HuH-7.5 (cell line): Measurements from ENCODE around the gene APEX1.
"Not testable (repeated sequence)": the region's sequence is repeated elsewhere in the genome, so short reads cannot be mapped to it uniquely, and the experiment has no call there.

ENCODE experiments used
- DNase-seq: peaks from one replicate; pipeline ENCODE4 v3.0.0; 2011; ENCODE audit warnings: low spot score

The APEX1 gene

DNA sequence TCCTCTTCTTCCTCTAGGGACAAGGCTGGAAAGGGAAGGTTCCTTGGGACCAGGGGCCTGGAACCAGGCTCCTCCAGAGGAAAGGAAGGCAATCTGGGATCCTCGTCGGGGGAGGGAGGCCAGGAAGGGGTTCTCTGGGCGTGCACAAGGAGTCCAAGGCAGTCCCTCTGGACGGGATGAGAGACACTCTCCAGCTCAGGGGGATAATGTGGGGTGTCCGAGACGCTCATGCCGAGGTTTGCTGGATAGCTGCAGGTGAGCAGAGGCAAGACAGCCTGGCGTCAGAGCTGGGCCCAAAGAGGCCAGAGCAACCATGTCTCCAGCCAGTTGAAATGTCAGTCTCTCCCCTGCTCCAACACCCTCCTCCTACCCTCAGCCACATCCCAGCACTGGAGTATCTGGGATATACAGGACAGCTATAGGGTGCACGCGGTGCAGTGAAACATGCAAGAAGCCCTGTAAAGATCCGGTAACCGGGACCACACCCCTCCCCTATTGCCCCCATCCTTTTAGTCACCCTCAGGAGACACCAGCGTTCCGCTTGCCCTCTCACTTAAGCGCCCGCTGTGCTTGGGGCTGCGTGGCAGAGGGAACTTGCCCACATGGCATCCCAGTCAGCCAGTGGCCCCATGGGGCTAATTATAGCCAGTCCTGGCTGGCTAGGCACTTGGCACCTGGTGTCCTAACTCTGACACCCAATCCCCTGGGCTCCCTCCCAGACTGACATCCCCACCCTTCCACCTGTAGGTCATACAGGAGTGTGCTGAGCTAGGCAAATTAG is 19.3 kb upstream of the APEX1 start, which contains the start of gene KLHL33:
Gene KLHL33, minus strand, starts transcription at position 585 of the 781 bp plus-strand sequence. Its CDS starts 355 bp downstream, at position 230.
- DNase-seq: no peak

DNA sequence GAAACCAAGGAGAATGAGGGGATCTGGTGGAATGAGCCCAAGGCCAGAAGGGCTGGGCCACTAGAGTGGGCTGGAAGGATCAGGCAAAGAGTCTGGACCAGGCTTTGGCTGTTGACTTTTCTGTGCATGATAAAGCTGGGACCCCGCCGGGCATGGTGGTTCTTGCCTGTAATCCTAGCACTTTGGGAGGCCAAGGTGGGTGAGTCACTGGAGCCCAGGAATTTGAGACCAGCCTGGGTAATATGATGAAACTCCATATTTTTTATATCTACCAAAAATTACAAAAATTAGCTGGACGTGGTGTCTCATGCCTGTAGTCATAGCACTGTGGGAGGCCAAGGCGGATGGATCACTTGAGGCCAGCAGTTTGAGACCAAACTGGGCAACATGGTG is 18.7 kb upstream of the APEX1 start:
- no peak for DNase-seq

DNA sequence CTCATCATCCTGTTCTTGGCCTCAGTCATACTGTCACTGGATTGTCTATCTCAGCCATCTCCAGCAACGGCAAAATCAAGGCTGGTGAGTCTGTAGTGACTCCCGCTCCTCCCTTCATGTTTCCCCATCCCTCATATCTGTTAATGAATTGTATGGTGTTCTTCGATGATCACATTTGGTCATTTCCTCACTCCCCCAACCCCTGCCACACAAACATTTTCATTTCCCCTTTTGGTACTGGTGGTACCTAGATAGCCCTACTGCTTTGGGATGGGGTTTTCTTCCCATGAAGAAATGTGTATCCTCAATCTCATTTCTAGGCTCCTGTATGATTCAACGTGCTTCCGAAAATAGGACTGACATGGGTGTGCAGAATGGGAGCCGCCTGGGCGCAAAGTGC is 16.4 kb upstream of the APEX1 start:
- no peak for DNase-seq

DNA sequence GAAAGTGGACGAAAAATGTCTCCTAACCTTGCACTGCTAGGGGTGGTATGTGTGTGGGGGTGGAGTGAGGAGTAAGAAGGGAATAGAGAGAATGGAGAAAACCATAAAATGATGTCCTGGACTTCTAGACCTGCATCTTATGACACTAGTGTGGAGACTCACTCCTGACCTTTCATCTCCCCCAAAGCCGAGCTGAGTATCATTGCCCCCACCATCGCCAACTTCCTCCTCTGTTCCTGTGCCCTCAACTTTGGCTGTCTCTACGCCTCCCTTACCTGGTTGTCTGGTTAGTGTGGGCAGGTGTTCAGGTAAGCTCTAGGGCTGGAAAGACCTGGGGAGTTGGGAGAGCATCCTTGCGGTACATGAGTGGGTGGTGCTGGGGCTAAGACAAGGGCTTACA is 14.6 kb upstream of the APEX1 start:
- no peak for DNase-seq

DNA sequence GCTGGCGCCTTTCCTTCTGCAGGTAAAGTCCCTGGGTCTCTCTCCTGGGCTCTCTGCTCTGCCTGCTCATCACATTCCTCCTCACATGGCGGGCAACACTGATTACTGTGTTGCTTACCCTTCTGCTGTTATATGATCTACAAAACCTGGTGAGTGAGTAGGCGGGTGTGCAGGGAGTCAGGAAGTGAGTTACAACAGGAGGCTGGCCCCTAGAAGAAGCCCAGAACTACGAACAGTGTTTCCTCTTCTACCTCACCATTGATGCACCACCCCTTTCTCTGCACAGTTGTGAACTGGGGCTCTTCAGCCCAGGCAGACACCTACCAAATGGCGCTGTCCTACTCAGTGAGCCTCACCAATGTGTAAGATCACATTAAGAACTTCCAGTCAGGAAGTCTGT is 14.1 kb upstream of the APEX1 start:
- DNase-seq: no peak

DNA sequence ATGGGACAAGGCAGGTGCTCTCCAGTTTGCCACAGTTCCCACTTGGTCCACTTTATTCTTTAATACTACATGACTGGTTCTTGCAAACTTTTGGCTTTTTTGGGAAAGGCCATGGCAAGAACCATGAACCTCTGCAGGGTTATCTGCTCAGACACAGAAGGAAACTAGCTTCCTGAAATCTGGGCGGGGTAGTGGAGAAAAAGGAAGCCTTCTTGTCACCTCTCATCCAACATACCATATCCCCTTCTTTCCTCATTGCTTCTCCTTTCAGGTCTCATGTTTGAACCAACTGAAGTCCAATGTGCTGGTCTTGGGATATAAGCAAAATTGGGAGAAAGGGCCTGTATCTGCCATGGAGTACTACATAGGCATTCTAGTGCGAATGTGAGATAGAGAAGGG is 13.6 kb upstream of the APEX1 start:
- no peak for DNase-seq

DNA sequence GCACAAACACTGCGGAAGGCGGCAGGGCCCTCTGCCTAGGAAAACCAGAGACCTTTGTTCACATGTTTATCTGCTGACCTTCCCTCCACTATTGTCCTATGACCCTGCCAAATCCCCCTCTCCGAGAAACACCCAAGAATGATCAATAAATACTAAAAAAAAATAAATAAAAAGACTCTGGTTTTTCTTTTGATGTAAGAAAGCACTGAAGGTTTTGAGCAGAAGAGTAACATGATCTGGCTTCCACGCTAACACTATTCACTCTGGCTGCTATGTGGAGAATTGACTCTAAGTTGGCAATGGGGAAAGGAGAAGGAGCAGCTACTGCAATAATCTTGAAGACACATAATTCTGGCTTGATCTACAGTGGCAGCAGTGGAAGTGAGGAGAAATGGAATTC is 11.4 kb upstream of the APEX1 start:
- DNase-seq: not testable (repeated sequence)

DNA sequence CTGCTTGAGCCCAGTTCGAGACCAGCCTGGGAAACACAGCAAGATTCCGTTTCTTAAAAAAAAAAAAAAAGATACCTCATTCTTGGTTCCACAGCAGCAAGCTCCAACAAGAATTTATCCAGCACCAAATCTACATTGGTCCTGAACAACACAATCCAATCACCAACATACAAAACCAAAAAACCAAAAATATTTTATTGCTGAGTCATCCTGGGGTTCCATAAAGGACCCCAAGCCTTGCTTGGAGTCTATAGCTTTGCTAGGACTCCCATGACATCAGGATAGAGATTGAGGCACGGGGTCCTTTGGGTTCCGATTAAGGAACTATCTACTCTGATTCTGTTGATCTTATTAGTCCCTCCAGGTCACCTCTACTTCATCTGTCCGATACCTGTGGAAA is 8.1 kb upstream of the APEX1 start:
- DNase-seq: no peak

DNA sequence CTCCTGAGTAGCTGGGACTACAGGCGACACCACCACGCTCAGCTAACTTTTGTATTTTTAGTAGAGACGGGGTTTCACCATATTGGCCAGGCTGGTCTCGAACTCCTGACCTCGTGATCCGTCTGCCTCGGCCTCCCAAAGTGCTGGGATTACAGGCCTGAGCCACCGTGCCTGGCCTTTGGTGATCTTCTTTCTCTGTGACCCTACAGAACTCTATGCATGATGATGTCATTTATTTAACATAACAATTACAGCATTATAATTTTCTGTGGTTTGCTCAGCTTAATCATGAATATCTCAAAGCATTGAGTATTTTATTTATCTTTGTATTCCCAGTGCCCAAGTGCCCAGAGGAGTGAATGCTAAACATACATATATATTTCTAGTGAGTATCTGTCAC is 2.2 kb upstream of the APEX1 start:
- DNase-seq: not testable (repeated sequence)

DNA sequence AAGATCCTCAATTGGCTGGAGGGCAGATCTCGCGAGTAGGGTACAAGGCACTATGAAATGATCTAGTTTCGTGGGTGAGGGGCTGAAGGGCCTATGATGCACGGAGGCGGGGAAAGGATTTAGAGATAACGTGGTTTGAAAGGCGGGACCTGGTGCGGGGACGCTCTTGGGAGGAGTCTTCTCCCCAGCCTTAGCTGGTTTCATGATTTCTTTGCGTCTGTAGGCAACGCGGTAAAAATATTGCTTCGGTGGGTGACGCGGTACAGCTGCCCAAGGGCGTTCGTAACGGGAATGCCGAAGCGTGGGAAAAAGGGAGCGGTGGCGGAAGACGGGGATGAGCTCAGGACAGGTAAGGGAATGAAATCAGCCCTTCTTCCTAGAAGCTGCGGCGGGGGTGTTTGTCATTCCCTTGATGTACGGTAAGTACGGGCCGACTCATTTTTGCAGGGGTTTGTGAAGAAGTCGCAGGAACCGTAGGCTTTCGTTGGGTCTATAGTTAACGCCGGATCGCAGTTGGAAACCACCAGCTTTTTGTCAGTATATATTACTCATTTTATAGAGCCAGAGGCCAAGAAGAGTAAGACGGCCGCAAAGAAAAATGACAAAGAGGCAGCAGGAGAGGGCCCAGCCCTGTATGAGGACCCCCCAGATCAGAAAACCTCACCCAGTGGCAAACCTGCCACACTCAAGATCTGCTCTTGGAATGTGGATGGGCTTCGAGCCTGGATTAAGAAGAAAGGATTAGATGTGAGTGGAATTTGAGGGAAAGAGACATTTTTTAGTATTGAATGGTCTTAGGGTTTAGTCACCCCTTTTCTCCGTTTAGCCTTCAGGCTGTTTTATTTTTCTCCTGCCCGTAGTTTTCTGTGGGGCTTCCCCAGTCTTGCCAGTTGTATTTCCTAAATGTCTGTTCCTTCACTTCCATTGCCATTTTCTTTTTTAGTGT is 602 bp downstream of the APEX1 start:
- peak; percentile 70 for DNase-seq

DNA sequence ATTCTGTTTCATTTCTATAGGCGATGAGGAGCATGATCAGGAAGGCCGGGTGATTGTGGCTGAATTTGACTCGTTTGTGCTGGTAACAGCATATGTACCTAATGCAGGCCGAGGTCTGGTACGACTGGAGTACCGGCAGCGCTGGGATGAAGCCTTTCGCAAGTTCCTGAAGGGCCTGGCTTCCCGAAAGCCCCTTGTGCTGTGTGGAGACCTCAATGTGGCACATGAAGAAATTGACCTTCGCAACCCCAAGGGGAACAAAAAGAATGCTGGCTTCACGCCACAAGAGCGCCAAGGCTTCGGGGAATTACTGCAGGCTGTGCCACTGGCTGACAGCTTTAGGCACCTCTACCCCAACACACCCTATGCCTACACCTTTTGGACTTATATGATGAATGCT is 1.9 kb downstream of the APEX1 start:
- DNase-seq: no peak

DNA sequence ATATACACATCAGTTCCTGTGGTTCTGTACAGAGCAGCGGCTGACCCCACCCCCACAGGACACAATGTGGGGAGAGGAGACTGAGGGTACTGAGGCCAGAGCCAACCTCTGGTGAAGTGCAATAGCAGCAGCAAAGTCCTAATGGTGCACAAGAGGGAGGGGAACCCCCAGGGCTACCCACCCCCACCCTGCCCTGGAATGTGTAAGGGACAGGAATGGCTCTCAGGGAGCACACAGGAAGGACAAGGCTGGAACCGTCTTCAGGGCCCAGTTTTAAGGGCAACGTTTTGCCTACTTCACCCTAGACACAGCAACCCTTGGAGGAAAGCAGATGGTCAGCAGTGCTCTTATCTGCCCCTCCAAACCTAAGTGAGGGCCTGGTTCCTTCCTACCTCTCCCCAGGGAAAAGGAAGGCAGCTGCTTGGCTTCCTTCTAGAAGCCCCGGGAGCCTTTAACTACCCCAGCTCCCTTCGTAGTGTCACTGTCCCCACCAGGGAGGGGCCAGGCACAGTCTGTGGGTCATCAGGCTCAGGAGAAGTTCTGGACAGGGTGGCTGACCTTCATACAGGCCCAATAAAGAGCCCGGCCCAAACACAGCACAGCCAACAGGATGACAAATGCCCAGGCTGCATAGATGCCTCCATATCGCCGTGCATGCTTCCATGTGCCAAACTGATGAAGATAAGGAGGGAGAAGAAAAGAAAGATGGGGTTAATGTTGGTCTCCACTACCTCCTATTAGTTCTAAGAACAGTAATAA is 3.2 kb downstream of the APEX1 start:
- DNase-seq: no peak

DNA sequence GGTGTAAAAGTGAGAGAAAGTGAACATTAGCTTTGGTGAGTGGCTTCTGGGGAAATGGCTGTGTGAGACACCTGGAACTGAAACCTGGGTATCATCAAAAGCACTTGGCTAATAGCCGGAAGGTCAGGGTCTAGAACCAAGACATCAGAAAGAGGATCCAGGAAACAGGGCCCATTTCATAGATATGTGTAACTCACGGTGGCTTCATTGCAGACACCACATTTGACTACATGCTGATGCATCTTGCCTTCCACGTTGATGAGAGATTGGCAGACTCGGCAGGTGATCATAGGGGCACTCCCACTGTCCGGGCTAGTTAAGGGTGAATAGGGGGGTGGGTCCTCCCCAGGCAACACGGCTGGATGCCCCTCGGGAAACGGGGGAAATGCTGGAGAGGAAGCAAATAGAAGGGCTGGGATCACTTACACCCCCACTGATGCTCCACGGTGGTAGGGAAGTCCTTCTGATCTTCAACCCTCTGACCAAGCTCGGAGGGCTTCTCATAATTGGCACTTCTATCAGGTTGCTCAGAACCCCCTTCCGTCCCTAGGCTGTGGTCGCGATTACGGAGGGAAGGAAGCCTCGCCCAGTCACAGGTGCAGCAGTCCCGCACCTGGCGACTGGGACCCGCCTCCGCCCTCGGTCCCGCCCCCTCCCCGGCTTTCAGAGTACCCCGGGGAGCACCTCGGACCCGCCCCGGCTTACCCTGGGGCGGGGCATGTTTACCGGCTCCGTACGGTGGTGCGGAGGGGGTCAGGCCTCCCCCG is 5.6 kb downstream of the APEX1 start:
- DNase-seq: no peak

DNA sequence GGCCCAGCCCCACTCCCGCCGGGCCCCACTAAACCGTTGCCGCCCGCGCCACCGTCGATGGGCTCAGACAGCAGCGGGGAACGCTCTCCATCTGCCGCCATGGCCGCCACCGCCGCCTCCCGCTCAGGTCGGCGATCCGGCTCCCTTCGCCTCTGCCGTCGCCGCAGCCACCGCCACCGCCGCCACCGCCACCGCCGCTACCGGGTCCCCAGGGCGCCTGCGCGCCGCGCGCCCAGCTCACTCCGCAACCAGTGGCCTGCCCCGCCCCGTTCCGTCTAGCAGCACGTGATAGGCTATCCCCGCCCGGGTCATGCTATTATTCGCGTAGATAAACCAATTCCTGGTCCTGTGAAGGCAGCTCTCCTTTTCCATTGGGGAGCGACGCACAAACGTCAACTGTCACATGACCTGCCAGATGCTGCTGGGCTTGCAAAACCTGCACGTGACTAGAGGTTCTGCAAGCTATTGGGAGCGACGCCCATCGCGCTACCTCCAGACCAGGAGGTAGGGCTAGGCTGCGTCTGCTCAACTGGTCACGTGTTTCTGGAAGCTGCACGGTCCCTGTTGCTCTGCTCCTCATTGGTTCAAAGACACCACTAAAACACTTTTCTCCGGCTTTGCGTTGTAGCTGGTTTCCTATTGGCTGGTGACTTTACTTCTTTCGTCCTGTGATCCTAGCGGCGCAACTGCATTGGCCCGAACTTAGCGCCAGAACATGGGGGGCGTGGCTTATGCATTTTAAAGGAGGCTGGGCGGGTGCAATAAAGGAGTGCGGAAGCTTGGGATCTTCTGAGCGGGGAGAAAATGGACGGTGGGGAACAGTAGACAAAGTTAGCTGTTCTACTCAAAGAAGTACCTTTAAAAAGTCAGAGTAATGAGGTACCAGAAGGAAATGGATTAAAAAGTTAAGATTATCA is 6.5 kb downstream of the APEX1 start, which contains the start of gene PIP4P1:
Gene PIP4P1, minus strand, starts transcription at position 210 of the 917 bp plus-strand sequence. Its CDS starts 109 bp downstream, at position 101.
- DNase-seq: peak; percentile 90

DNA sequence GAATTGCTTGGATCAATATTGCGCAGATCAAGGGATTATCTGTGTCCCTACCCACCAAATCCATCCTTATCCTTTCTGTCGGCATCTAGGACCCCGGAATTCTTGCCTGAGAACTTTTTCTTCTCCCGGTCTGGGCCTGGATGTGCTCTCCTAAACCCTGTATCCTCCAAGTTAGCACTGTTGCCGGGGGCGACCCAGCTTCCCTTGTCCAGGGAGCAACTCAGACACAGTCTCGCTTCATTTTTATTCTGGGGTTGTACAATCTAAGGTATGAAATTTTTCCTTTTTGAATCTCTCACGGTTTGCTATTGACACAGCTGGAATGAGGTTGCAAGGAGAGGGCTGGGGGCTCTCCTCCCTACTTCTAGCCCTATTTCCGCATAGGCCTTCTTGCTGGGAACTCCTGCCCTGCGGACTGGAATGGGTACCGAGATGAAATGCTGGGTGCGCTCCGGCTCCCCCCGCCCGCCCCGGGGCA is 13.8 kb downstream of the APEX1 start:
- no peak for DNase-seq

DNA sequence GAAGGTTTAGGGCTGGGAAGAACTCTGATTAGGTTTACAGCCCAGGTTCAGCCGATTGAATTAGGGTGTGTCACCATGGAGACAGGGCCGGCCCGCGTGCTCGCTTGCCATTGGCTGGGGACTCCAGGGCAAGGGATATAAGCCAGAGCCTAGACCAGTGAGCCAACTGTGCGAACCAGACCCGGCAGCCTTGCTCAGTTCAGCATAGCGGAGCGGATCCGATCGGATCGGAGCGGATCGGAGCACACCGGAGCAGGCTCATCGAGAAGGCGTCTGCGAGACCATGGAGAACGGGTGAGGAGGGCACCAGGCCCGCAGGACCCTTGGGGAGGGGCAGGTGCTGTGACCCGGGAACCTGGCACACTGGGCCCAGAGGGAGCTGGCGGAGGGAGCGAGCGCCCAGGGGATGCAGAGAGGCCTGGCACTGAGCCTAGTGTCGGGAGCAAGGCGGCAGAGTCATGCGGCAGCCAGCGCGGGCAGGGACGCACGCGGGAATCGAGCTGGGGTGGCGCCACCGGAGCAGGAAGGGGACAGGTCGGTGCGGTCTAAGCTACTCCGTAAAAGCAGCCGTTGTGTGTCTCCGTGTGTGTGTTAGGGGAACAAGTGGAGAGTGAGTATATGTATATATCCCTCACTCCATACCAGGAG is 14.3 kb downstream of the APEX1 start, which contains the start of gene PNP:
Gene PNP, plus strand, starts transcription at position 165 of the 648 bp plus-strand sequence. Its CDS starts 119 bp downstream, at position 284.
- peak; percentile 85 for DNase-seq

DNA sequence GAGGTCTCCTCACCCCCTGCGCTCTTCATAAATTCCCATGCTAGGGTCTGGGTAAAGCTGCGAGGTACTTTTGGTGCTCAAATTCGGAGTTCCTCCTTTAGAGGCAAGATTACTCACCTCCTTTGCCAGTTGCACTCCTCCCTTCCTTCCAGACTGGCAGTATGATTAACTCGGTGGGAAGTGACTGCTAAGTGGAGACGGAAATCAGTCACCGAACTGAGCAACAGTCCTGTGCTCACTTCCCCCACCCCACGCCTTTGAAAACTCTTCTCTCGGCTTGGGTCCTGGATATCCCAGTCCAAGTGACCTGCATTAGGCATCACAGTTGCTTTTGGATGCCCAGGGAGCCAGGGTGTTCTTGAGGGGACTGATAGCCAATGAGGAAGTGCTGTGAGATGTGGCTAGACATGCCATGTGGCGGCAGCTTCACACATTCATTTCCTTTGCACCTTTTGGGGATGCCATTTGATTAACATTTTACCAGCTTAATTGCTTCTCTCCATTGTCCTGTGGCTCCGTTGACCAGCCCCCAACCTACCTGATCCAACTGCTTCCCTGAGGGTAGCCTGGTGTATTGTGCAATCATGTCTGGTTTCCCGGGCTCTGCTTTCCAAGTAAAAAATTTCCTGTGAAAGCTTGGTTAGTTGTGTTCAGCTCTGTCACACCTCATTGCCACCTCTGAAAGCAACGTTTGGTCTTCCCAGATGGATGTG is 15.0 kb downstream of the APEX1 start:
- DNase-seq: no peak

DNA sequence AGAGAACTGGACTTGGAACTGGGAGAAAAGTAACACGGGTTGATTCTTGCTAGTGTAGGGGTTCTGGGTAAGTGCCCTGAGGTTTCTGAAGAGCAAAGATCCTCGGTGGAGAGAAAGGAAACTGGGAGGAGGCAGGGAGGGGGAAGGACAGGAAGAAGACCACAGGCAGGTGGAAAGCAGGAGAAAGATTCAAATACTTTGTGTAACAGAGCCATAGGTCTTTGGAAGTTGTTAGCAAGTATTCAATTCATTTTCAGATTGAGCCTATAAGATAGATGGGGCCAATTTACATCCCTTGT is 15.5 kb downstream of the APEX1 start:
- DNase-seq: no peak

DNA sequence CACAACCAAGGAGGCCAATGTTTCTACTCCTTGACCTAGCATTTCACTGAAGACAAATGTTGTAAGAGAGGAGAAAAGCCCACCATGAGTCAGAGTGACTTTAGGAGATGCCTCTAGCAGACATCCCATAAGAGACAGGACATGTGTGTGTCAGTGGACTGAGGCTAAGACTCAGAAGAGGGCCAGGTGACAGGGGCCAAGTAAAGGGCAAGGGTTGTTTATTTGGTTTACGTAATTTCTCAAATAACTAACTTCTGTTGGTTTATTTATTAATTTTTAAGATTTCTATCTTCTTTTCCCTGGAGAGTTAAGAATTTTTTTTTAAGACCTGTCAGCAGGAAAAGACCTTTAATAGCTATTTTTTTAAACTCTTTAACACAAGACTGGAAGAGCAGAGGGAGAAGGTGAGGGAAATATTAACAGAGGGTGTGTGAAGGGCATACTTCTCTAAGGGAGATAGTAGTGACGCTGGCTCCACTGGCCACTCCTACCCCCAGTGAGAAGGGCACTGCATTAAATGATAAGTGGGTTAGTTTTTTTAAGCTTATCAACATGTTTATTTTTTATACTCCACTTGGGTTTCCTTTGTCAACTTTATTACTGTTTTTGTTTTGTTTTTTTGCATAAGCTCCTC is 17.6 kb downstream of the APEX1 start:
- DNase-seq: no peak
